Measurements from ENCODE around the gene GP9.
"Not testable (repeated sequence)": the region's sequence is repeated elsewhere in the genome, so short reads cannot be mapped to it uniquely, and the experiment has no call there.

The GP9 gene

GRCh38 chr3:129052675-129053074 is 7.9 kb upstream of the GP9 start:
- no peak for DNase-seq

GRCh38 chr3:129054605-129055104 is 5.9 kb upstream of the GP9 start:
- no peak for DNase-seq

DNA sequence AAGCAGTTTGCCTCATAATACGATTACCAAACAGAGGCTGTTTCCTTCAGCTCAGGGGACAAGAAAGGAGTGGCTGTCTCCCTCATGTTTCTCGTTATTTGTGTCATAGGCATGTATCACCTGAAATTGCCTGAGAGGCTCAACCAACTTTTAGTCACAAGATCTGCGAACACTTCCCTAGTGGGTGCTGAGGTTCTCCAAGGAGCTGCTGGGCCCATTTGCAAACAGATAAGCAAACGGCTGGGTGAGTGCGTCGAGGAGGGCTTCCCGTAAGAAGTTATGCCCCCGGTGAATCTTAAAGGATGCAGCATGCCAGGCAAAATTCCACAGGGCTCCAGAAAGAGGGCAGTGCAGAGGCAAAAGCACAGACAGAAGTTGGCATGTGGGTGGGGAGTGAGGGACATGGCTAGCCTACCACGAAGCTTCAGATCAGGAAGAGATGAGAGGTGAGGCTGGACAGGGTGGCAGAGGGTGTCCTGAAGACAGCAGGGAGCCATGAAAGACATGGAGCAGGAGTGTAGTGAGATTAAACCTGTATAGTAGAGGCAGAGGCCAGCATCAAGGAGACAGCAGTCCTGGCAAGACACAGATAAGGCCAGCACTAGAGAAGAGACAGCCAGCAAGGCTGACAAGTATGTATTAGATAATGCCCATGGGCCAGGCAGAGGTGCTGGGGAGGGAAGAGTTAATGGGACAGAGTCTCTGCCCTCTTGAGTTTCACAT is 4.0 kb upstream of the GP9 start:
- no peak for DNase-seq

- no peak for DNase-seq
Observed at GRCh38 chr3:129057249-129057648, 3.3 kb upstream of the GP9 start.

DNA sequence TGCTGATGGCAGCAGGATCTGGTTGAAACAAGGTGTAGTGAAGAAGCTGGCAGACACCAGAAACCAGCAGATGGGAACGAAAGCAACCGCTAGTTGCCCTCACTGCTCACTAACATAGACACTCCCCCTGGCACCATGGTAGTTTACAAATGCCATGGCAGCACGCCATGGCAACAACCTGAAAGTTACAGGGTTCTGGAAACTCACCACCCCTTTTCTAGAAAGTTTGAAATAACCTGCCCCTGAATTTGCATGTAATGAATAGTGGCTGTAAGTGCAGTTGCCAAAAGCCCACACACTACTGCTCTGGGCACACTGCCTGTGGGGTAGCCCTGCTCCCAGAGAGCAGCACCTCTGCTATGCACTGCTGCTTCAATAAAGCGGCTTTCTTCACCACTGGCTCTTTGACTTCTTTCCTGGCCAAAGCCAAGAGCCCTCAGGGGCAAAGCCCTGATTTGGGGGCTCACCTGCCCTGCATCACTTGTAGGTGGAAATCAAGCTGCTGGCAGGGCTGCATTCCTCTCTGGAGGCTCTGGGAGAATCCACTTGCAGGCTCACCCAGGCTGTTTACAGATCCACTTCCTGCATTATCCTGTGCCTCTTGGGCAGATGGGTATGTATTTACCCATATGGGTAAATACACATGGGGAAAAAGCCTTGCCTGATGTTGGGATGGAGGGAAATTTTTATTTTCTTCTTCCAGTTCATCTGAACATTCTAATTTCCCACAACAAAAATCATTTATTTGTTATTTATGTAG is 2.0 kb upstream of the GP9 start:
- DNase-seq = no peak

GRCh38 chr3:129059311-129059958 is 1.1 kb upstream of the GP9 start:
- no peak for DNase-seq

GRCh38 chr3:129061023-129061887 is 676 bp downstream of the GP9 start:
- no peak for DNase-seq

GRCh38 chr3:129061888-129062834 is 1.6 kb downstream of the GP9 start:
- no peak for DNase-seq

DNA sequence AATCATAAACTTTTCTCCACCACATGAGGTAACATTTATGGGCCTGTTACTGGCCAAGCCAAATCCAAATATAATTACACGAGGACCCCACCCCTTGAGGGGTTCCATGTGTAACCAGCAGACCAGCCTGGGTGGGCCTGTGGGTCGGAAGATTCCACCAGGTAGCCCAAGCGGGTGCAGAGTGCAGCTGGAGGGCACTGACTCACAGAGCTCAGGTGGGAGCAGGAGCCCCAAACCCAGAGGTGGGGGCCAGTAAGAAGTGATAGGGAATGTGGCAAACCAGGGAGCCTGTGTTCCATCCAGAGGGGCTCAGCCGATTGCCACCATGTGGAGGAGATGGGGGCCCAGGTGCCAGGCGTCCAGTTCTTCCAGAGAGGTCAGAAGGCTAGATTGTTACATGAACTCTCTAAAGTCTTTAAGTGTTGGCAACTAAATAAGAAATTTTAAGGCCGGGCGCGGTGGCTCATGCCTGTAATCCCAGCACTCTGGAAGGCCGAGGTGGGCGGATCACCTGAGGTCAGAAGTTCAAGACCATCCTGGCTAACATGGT is 2.6 kb downstream of the GP9 start:
- no peak for DNase-seq

- DNase-seq = no peak
Observed at GRCh38 chr3:129063841-129064482, 3.4 kb downstream of the GP9 start.

DNA sequence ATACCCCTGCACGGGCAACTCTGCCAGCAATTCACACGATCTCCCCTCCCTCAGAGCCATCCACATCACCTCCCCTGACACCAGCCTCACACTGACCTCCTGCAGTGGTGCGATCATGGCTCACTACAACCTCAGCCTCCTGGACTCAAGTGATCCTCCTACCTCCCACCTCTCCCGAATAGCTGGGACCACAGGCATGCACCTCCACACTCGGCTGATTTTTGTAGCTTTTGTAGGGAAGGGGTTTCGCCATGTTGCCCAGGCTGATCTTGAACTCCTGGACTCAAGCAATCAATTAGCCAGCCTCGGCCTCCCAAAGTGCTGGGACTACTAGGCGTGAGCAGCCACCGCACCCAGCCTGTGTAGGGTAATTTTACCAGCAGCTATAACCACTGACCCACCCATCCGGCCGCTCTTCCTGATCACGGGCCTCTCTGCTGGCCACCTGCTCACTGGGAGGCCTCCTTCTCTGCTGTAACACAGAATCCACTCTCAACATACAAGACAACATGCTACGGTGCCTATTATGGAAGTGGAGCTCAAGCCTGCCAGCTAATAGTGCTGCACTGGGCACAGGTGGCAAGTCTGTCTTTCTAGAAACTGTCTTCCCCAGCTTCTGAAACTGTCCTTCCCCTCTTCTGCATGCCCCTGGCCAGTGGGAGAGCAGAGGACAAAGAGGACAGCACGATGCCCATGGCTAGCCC is 4.6 kb downstream of the GP9 start:
- no peak for DNase-seq

DNA sequence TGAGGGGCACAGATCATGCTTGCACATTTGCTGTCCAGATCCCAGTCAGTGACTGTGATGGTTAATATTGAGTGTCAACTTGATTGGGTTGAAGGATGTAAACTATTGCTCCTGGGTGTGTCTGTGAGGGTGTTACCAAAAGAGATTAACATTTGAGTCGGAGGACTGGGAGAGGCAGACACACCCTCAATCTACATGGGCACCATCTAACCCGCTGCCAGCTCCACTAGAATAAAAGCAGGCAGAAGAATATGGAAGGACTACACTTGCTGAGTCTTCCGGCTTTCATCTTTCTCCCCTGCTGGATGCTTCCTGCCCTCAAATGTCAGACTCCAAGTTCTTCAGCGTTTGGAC is 5.1 kb downstream of the GP9 start:
- no peak for DNase-seq

- DNase-seq = not testable (repeated sequence)
Observed at GRCh38 chr3:129067719-129068118, 7.1 kb downstream of the GP9 start.

DNA sequence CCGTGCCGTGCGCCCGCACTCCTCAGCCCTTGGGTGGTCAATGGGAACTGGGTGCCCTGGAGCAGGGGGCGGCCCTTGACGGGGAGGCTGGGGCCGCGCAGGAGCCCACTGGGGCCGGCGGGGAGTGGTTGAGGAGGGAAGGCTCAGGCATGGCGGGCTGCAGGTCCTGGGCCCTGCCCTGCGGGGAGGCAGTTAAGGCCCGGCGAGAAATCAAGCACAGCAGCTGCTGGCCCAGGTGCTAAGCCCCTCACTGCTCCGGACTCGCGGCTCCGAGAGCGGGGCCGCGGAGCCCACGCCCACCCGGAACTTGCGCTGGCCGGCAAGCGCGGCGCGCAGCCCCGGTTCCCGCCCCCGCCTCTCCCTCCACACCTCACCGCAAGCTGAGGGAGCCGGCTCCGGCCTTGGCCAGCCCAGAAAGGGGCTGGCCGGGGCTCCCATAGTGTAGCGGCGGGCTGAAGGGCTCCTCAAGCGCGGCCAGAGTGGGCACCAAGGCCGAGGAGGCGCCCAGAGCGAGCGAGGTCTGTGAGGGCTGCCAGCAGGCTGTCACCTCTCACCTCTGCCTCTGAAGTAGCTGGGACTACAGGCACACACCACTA is 7.8 kb downstream of the GP9 start:
- no peak for DNase-seq

GRCh38 chr3:129069313-129070085 is 8.9 kb downstream of the GP9 start:
- not testable (repeated sequence) for DNase-seq

GRCh38 chr3:129070086-129070885 is 9.7 kb downstream of the GP9 start:
- DNase-seq = peak; percentile 11

GRCh38 chr3:129077222-129077621 is 16.6 kb downstream of the GP9 start:
- DNase-seq = no peak

DNA sequence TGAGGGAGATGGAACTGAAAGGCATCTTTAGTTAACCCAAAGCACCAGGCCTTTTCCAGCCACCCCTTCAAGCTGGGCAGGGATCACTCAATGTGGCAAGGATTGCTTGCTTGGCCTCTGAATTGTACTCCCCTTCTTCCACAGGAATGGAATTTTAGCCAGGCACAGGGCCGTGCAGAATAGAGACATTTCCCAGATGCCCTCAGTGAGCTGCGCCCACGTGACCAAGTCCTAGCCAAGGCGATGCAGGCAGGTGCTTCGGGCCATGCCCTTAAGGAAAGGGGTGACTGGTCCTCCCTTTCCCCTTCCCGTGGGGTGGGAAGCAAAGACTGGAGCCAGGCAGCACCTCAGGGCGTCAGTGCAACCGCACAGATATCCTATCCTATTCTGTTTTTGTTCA is 17.9 kb downstream of the GP9 start:
- DNase-seq = no peak
